Osteocyte (in vitro differentiated cells): ENCODE measurements around the gene SF3A2. TPM values are rescaled to one million over a fixed set of nuclear protein-coding genes. Genes with fewer than 3 reads are reported as not detected.

Experiments used
- DNase-seq: peaks from one replicate; pipeline ENCODE4 v3.0.0; 2021; ENCODE audit warnings: mixed read lengths; ENCODE audit not compliant: unreplicated experiment; ENCODE audit errors: extremely low spot score
- H3K27ac Mint-ChIP-seq: one replicate; pipeline ENCODE4 v1.8.0; 2021; ENCODE audit warnings: mild to moderate bottlenecking, mixed read lengths; ENCODE audit not compliant: unreplicated experiment
- H3K27me3 Mint-ChIP-seq: one replicate; pipeline ENCODE4 v1.8.0; 2021; ENCODE audit warnings: mixed read lengths; ENCODE audit not compliant: unreplicated experiment
- H3K36me3 Mint-ChIP-seq: one replicate; pipeline ENCODE4 v1.8.0; 2021; ENCODE audit warnings: mixed read lengths; ENCODE audit not compliant: unreplicated experiment
- H3K4me1 Mint-ChIP-seq: one replicate; pipeline ENCODE4 v1.8.0; 2021; ENCODE audit warnings: mixed read lengths; ENCODE audit not compliant: unreplicated experiment
- H3K4me3 Mint-ChIP-seq: one replicate; pipeline ENCODE4 v1.8.0; 2021; ENCODE audit warnings: mild to moderate bottlenecking, moderate library complexity, mixed read lengths; ENCODE audit not compliant: unreplicated experiment
- H3K9me3 Mint-ChIP-seq: one replicate; pipeline ENCODE4 v1.8.0; 2021; ENCODE audit warnings: mixed read lengths; ENCODE audit not compliant: unreplicated experiment
- CTCF ChIP-seq: fragments of 200-600 bp; sonication (generic); IDR thresholded peaks from 2 replicates; pipeline ENCODE4 v1.5.0; 2021; ENCODE audit warnings: antibody characterized with exemption, mild to moderate bottlenecking, moderate library complexity
- total RNA-seq: library from RNA; stranded (reverse); gene quantifications from 2 replicates; pipeline ENCODE4 v1.2.1, GENCODE V29; 2021

SF3A2 gene
- total RNA-seq, 1 donor from 2014 or later = 102 TPM

GRCh38 chr19:2209408-2209807 lies 27.2 kb upstream of the SF3A2 start:
- peaks cover 21% of the 10 kb centered on the region for H3K36me3 Mint-ChIP-seq
- H3K9me3 Mint-ChIP-seq = no peaks in the 10 kb centered on the region
- TF ChIP-seq CTCF = no peak
- H3K27me3 Mint-ChIP-seq = no peaks in the 10 kb centered on the region
- no peak for DNase-seq
- H3K27ac Mint-ChIP-seq = peak overlapping the region; percentile 85
- peaks cover 26% of the 10 kb centered on the region for H3K4me1 Mint-ChIP-seq
- no peak overlapping the region for H3K4me3 Mint-ChIP-seq

DNA sequence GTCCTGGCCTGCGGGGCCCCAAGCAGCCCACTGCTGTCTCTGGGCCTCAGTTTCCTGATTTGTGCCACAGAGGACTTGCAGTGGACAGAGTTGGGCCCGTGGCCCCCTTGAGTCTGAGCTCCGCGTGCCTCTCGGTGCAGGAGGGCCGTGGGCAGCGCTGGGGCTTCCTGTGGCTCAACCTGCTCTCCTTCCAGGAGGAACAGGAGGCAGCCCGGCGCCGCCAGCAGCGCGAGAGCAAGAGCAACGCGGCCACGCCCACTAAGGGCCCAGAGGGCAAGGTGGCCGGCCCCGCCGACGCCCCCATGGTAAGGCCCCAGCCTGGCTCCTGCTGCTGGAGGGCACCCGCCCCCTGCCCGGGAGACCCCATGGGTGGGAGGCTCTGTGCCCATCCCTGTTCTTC lies 26.4 kb upstream of the SF3A2 start:
- no peak for TF ChIP-seq CTCF
- Mint-ChIP-seq H3K27ac (no peak overlapping the region), H3K4me3 (no peak overlapping the region), H3K9me3 (no peaks in the 10 kb centered on the region), H3K27me3 (no peaks in the 10 kb centered on the region), H3K4me1 (peaks cover 25% of the 10 kb centered on the region), H3K36me3 (peaks cover 26% of the 10 kb centered on the region)
- no peak for DNase-seq

DNA sequence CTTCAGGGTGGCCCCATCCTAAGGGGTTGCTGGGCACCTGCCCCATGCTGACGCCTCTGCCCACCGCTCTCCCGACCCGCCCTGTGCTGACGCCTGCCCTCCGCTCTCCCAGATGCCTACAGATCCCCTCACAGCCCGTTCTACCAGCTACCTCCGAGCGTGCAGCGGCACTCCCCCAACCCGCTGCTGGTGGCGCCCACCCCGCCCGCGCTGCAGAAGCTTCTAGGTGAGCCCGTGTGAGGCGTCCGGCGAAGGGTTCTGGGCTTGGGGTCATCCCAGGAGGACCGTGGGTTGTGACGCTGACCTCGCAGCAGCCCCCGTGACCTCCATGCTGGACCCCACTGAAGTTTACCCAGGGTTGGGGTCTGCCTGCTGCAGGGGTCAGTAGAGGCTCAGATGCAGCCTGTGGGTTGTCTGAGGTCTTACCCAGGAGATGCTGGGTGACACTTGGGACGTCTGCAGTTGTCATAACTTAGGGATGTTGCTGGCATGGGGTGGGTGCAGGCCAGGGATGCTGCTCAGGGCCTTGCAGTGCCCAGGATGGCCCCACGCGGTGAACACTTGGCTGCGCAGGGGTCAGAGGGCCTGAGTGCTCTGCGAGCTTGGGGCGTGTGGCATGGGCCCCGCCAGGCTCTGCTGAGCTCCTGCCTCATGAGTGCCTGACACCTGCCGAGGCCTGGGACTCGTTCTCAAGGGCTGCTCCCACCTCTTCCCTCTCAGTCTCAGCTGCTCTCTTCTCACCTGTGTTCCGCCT lies 25.5 kb upstream of the SF3A2 start:
- H3K9me3 Mint-ChIP-seq = no peaks in the 10 kb centered on the region
- no peaks in the 10 kb centered on the region for H3K27me3 Mint-ChIP-seq
- DNase-seq = no peak
- no peak overlapping the region for H3K4me3 Mint-ChIP-seq
- peaks cover 21% of the 10 kb centered on the region for H3K4me1 Mint-ChIP-seq
- no peak for TF ChIP-seq CTCF
- H3K36me3 Mint-ChIP-seq = peaks cover 34% of the 10 kb centered on the region
- H3K27ac Mint-ChIP-seq = no peak overlapping the region

GRCh38 chr19:2212861-2213711 lies 23.5 kb upstream of the SF3A2 start:
- TF ChIP-seq CTCF = no peak
- Mint-ChIP-seq H3K4me1 (peaks cover 16% of the 10 kb centered on the region), H3K9me3 (no peaks in the 10 kb centered on the region), H3K36me3 (peaks cover 43% of the 10 kb centered on the region), H3K4me3 (no peak overlapping the region), H3K27ac (no peak overlapping the region), H3K27me3 (no peaks in the 10 kb centered on the region)
- DNase-seq = no peak

- TF ChIP-seq CTCF = no peak
- no peak for DNase-seq
- Mint-ChIP-seq H3K27ac (no peak overlapping the region), H3K27me3 (no peaks in the 10 kb centered on the region), H3K4me3 (no peak overlapping the region), H3K9me3 (no peaks in the 10 kb centered on the region), H3K4me1 (peaks cover 8% of the 10 kb centered on the region), H3K36me3 (peaks cover 43% of the 10 kb centered on the region)
These were observed 22.8 kb upstream of the SF3A2 start for GRCh38 chr19:2213799-2214198.
